Activated T-helper 1 cell treated with Interleukin-2 at 50 U/mL for 16 hours (primary cell): ENCODE data around the gene PSMA8.
"Not testable (repeated sequence)": the region's sequence is repeated elsewhere in the genome, so short reads cannot be mapped to it uniquely, and the experiment has no call there.

Experiments used
- DNase-seq: peaks from one replicate; pipeline ENCODE4 v3.0.0-alpha.2; 2020; ENCODE audit warnings: low read depth

The PSMA8 gene

DNA sequence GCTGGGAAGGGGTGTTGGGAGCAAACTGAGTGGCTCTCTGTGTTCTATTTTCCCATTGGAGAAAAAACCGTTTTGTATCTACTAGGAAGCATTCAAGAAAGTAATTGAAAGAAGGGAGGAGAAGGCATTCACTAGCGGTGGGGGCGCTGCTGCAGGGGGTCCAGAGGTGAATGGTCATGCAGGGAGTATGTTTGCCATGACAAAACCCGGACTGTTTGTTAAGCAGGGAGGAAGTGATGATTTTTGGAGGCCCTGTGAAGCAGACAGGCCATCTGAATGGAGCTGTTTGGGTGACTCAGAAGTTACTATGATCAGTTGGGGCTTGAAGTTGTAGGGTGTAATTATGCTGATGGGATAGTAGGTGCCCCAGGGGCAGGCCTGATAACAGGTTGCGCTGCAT lies 99.5 kb downstream of the PSMA8 start:
- no peak for DNase-seq

DNA sequence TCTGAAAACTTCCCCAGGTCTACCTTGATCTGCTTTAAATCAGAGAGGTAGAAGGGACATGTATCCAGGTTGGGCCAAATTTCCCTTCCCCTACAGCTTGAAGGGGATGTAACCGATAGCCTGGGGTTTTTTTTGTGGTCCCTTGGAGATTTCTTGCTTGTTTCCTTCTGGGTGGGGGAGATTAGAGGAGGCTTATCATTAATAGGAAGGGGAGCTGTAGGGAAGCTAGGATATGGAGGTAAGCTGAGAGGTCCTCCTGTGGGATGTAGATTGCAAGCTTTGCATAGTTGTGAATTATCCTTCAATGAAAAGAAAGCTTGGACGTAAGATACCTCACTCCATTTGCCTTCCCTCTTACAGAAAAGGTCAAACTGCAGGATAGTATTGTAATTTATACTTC lies 103.7 kb downstream of the PSMA8 start:
- not testable (repeated sequence) for DNase-seq

DNA sequence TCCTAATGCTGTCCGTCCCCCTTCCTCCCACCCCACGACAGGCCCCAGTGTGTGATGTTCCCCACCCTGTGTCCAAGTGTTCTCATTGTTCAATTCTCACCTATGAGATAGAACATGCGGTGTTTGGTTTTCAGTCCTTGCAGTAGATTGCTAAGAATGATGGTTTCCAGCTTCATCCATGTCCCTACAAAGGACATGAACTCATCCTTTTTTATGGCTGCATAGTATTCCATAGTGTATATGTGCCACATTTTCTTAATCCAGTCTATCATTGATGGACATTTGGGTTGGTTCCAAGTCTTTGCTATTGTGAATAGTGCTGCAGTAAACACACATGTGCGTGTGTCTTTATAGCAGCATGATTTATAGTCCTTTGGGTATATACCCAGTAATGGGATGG lies 105.0 kb downstream of the PSMA8 start:
- DNase-seq, result not testable (repeated sequence)

DNA sequence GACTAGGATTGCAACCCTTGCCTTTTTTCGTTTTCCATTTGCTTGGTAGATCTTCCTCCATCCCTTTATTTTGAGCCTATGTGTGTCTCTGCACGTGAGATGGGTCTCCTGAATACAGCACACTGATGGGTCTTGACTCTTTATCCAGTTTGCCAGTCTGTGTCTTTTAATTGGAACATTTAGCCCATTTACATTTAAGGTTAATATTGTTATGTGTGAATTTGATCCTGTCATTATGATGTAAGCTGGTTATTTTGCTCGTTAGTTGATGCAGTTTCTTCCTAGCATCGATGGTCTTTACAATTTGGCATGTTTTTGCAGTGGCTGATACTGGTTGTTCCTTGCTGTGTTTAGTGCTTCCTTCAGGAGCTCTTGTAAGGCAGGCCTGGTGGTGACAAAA lies 108.7 kb downstream of the PSMA8 start:
- DNase-seq, result not testable (repeated sequence)
